HepG2 (cell line): Measurements from ENCODE around the gene TMEM14A. TPM values are rescaled to one million over a fixed set of nuclear protein-coding genes. Genes with fewer than 3 reads are reported as not detected.
A peak's percentile ranks its signal among the peaks of the same experiment; 100 is the strongest.

Experiments
- ATF7 ChIP-seq, 2 experiments: fragments of 450-650 bp in 1 of 2; sonication (generic) in 1 of 2; formaldehyde crosslinking in 1 of 2; IDR thresholded peaks; 2 replicates each; pipeline versions ENCODE4 v1.4.0 to v1.6.1; 2016 to 2020; ENCODE audit warnings: antibody characterized with exemption in 1 of 2, mild to moderate bottlenecking in 1 of 2, missing genetic modification reagents in 1 of 2
- CAMTA2 ChIP-seq: sonication (generic); formaldehyde crosslinking; IDR thresholded peaks from 2 replicates; pipeline ENCODE4 v1.4.0; 2020; ENCODE audit warnings: mild to moderate bottlenecking, missing genetic modification reagents, borderline replicate concordance
- FOXO4 ChIP-seq: sonication (generic); formaldehyde crosslinking; conservative IDR thresholded peaks from 2 replicates; pipeline ENCODE4 v1.8.1; 2023; ENCODE audit warnings: missing genetic modification reagents
- GATAD2A ChIP-seq: IDR thresholded peaks from 2 replicates; pipeline ENCODE4 v1.6.1; 2016
- HCFC1 ChIP-seq: fragments of 150-350 bp; IDR thresholded peaks from 2 replicates; pipeline ENCODE4 v1.6.1; 2014; ENCODE audit warnings: low read depth, low read length
- HNF1B ChIP-seq: sonication (generic); formaldehyde crosslinking; IDR thresholded peaks from 2 replicates; pipeline ENCODE4 v1.5.1; 2020; ENCODE audit warnings: mild to moderate bottlenecking, moderate library complexity, missing genetic modification reagents
- RARA ChIP-seq: IDR thresholded peaks from 2 replicates; pipeline ENCODE4 v1.6.1; 2016; ENCODE audit warnings: missing genetic modification reagents, missing compliant biosample characterization
- SETDB1 ChIP-seq: sonication (generic); formaldehyde crosslinking; IDR thresholded peaks from 2 replicates; pipeline ENCODE4 v1.5.1; 2020; ENCODE audit warnings: missing genetic modification reagents, mild to moderate bottlenecking, borderline replicate concordance
- SNAPC2 ChIP-seq: sonication (generic); formaldehyde crosslinking; IDR thresholded peaks from 2 replicates; pipeline ENCODE4 v1.8.1; 2022; ENCODE audit warnings: mild to moderate bottlenecking, missing genetic modification reagents
- SOX6 ChIP-seq, 2 experiments: fragments of 450-650 bp in 1 of 2; sonication (generic) in 1 of 2; formaldehyde crosslinking in 1 of 2; IDR thresholded peaks; 2 replicates each; pipeline versions ENCODE4 v1.4.0 to v1.6.1; 2017 to 2020; ENCODE audit warnings: antibody characterized with exemption in 1 of 2, mild to moderate bottlenecking in 1 of 2, missing genetic modification reagents in 1 of 2
- TCF7 ChIP-seq: sonication (generic); IDR thresholded peaks from 2 replicates; pipeline ENCODE4 v1.6.1; 2016; ENCODE audit warnings: antibody characterized with exemption, low read depth
- ZFP1 ChIP-seq: IDR thresholded peaks from 2 replicates; pipeline ENCODE4 v1.6.1; 2016
- ZNF230 ChIP-seq: sonication (generic); formaldehyde crosslinking; IDR thresholded peaks from 2 replicates; pipeline ENCODE4 v1.4.0; 2020; ENCODE audit warnings: mild to moderate bottlenecking, missing genetic modification reagents
- ZNF296 ChIP-seq: sonication (generic); formaldehyde crosslinking; conservative IDR thresholded peaks from 2 replicates; pipeline ENCODE4 v1.5.0; 2020; ENCODE audit warnings: mild to moderate bottlenecking, missing genetic modification reagents
- ZNF512B ChIP-seq: sonication (generic); formaldehyde crosslinking; IDR thresholded peaks from 2 replicates; pipeline ENCODE4 v1.5.1; 2020; ENCODE audit warnings: missing genetic modification reagents, mild to moderate bottlenecking, borderline replicate concordance
- ZNF660 ChIP-seq: sonication (generic); formaldehyde crosslinking; IDR thresholded peaks from 2 replicates; pipeline ENCODE4 v1.5.1; 2020; ENCODE audit warnings: mild to moderate bottlenecking, low read depth, missing genetic modification reagents, borderline replicate concordance
- ZNF737 ChIP-seq: sonication (generic); formaldehyde crosslinking; IDR thresholded peaks from 2 replicates; pipeline ENCODE4 v1.5.0; 2020; ENCODE audit warnings: missing genetic modification reagents, mild to moderate bottlenecking, borderline replicate concordance
- ZNF740 ChIP-seq: sonication (generic); formaldehyde crosslinking; IDR thresholded peaks from 2 replicates; pipeline ENCODE4 v1.4.0; 2020; ENCODE audit warnings: missing genetic modification reagents
- polyA plus RNA-seq, 8 experiments: library from polyadenylated mRNA; depleted of rRNA in 3 of 8; stranded (reverse) in 7 of 8; unstranded in 1 of 8; fragments of >200 nt; fragmentation: Illumina TruSeq in 4 of 8; extraction: Trizol in 4 of 8; gene quantifications; 2 replicates each; pipeline versions ENCODE4 v1.2.1 to v1.2.3, GENCODE V29; 2011 to 2016; ENCODE audit warnings: low read depth in 4 of 8, missing spikeins in 1 of 8, mixed read lengths in 1 of 8; ENCODE audit not compliant: insufficient read depth in 1 of 8
- total RNA-seq, 5 experiments: library from RNA; depleted of rRNA; stranded (reverse); fragments of >200 nt; fragmentation: Illumina TruSeq; extraction: Trizol; gene quantifications; 2 replicates each; pipeline ENCODE4 v1.2.3, GENCODE V29; 2016; ENCODE audit warnings: low read depth in 1 of 5
- TF ChIP-seq, protein P1 (sequence below): sonication (generic); IDR thresholded peaks from 2 replicates; pipeline ENCODE4 v1.6.1; 2016; ENCODE audit warnings: low read depth, borderline replicate concordance

TMEM14A gene
- total and polyA plus RNA-seq, 2 of the 13 experiments (the other 11 are each of a cell fraction or from before 2014, with no cell fraction given), result 24.6 to 73.7 TPM

- TF ChIP-seq RARA (CRISPR knock-in tag) (0 out of 2 replicates have a peak, but pooled peaks have one; percentile 32), ZNF740 (CRISPR knock-in tag) (no peak), ATF7 (IDR thresholded peaks at IDR 0.05) (no peak), ATF7 (CRISPR knock-in tag; IDR thresholded peaks at IDR 0.05) (no peak), HCFC1 (no peak), ZNF296 (CRISPR knock-in tag) (no peak), GATAD2A (CRISPR knock-in tag) (peak; percentile 49), SOX6 (IDR thresholded peaks at IDR 0.05) (no peak), SOX6 (CRISPR knock-in tag; IDR thresholded peaks at IDR 0.05) (0 out of 2 replicates have a peak, but pooled peaks have one; percentile 14), ZNF230 (CRISPR knock-in tag) (no peak), SETDB1 (CRISPR knock-in tag) (no peak), HNF1B (CRISPR knock-in tag) (no peak), TCF7 (no peak), ZFP1 (CRISPR knock-in tag) (no peak), ZNF660 (CRISPR knock-in tag) (no peak), SNAPC2 (CRISPR knock-in tag) (no peak), FOXO4 (CRISPR knock-in tag) (no peak), ZNF512B (no peak), CAMTA2 (no peak), ZNF737 (CRISPR knock-in tag) (no peak)
- TF ChIP-seq, protein P1, sequence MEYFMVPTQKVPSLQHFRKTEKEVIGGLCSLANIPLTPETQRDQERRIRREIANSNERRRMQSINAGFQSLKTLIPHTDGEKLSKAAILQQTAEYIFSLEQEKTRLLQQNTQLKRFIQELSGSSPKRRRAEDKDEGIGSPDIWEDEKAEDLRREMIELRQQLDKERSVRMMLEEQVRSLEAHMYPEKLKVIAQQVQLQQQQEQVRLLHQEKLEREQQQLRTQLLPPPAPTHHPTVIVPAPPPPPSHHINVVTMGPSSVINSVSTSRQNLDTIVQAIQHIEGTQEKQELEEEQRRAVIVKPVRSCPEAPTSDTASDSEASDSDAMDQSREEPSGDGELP, result no peak
Measured at GRCh38 chr6:52636830-52637229, 34.1 kb upstream of the TMEM14A start (continued).
